HG02642 (cell line): ENCODE data around the gene HLA-DPA1.

ENCODE experiments used
- ATAC-seq: cut with Tn5 transposase; IDR thresholded peaks from one replicate; pipeline ENCODE4 v1.9.1; 2021; ENCODE audit warnings: mild to moderate bottlenecking; ENCODE audit not compliant: unreplicated experiment, poor library complexity

The HLA-DPA1 gene

DNA sequence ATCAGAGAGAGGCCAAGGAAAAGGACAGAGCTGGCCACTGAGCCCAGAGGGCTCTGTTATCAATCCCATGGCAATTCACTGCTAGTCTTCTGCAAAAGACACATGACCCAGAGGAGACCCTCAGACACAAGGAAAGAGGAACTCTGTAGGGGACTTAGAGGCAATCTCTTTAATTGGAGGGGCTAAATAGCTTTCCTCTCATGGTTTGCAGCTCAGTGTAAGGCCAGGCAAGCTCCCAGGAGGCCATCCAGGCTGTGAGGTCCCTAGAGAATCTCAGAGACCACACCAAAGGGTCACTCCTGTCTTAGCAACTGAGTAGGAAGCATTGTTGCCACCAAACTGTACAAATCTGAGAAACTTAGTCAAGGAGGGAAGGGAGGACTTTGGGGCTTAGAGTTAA lies 54.1 kb downstream of the HLA-DPA1 start:
- ATAC-seq: no peak

GRCh38 chr6:33018904-33019303 lies 54.5 kb downstream of the HLA-DPA1 start:
- ATAC-seq: peak; percentile 64

GRCh38 chr6:33018418-33018817 lies 55.0 kb downstream of the HLA-DPA1 start:
- ATAC-seq: no peak

DNA sequence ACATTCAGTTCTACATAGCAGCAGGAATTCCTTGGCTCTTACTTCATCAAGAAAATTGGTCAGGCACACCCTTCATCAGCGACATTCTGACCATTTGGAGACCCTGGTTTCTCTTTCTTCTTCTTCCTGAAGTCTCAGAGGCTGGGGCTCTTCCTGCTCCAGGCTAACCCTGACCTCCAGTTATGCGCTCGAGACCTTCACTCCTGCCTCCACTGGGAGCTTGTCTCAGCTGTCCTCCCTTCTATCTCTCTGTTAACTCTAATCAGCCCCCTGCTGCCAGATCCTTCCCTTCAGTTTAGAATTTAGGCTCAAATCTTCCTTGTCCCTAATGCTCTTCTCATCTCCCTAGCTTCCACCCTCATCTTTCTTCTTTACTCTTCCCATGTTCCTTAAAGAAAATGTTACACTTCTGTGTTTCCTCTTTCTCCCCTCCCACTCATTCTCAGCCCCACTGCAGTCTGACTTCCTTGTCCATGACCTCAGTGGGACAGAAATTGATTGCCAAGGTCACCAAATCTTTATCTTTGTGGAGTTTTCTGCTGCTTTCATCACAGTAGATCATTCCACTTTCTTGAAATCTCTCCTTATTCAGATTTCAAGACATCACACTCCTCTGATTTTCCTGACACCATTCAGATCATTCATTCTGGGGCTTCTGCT lies 55.6 kb downstream of the HLA-DPA1 start:
- no peak for ATAC-seq

GRCh38 chr6:33017018-33017417 lies 56.4 kb downstream of the HLA-DPA1 start:
- no peak for ATAC-seq

GRCh38 chr6:33015798-33016197 lies 57.7 kb downstream of the HLA-DPA1 start:
- ATAC-seq: no peak

DNA sequence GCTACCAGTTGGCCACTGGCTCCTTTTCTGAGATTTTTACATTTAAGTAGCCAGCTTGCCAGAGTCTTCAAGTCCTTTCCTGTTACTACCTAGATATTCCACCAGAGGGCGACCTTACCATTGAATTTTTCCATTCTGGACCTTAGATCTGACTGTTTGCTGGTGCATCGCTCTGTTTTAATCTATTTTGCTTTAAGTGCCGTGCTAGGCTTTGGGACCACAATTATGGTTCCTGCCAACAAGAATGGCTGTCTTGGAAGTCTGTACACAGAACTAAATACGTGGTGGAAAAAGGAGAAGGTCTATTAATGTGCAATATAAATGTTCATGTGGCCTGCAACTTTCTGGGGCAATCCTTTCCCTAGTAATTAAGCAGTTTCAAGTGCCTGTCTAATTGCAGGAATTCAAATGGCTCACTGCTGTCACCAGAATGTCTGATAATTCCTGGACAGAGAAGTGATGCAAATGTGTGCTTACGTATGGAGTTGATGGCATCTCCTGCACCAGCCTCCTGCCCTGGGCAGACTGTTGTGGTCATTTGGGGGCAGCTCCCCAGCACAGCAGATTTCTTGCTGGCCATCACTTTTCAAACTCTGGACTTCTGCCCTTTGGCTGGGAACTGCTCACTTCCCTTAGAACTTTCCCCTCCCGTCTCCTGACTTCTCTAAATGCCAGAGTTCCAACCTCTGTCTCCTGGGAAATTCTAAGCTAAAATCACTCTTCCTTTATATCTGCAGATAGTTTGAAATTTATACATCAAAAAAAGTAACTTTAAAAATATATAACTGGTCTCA lies 58.4 kb downstream of the HLA-DPA1 start:
- no peak for ATAC-seq
